Omental fat pad (tissue), 4 donors: ENCODE measurements around the gene STAG1. TPM values are rescaled to one million over a fixed set of nuclear protein-coding genes. Genes with fewer than 3 reads are reported as not detected.
"Not testable (repeated sequence)": the region's sequence is repeated elsewhere in the genome, so short reads cannot be mapped to it uniquely, and the experiment has no call there.

Source experiments
- ATAC-seq: fragments of 150-250 bp; one replicate; pipeline ENCODE4 v1.9.1; 2016; ENCODE audit warnings: mild to moderate bottlenecking, moderate library complexity; ENCODE audit not compliant: low FRiP score
- DNase-seq: peaks from one replicate; pipeline ENCODE4 v3.0.0-alpha.2; 2019; ENCODE audit warnings: low spot score
- CTCF ChIP-seq, 3 donors: fragments of 450-650 bp; IDR thresholded peaks; one replicate each; pipeline ENCODE4 v1.5.1; 2016 to 2017; ENCODE audit warnings: antibody characterized with exemption in 3 of 3, mild to moderate bottlenecking in 3 of 3, moderate library complexity in 2 of 3
- total RNA-seq, 4 donors: library from RNA; depleted of rRNA; stranded (reverse); fragments of >200 nt; gene quantifications; one replicate each; pipeline ENCODE4 v1.1.0, GENCODE V29; 2016

STAG1 gene
- total RNA-seq, 4 donors from 2014 or later, result 37.6 to 57.5 (median 41.6) TPM

- DNase-seq (no peak), ATAC-seq (no peak)
- no peak for TF ChIP-seq CTCF (IDR thresholded peaks at IDR 0.05)
These were observed 135.0 kb downstream of the STAG1 start for GRCh38 chr3:136617198-136617597.

GRCh38 chr3:136612512-136612911, 139.7 kb downstream of the STAG1 start:
- DNase-seq, result no peak
- no peak for TF ChIP-seq CTCF (IDR thresholded peaks at IDR 0.05)
- no peak for ATAC-seq

GRCh38 chr3:136606990-136607389, 145.2 kb downstream of the STAG1 start:
- ATAC-seq (no peak), DNase-seq (no peak)
- no peak for TF ChIP-seq CTCF (IDR thresholded peaks at IDR 0.05)

GRCh38 chr3:136606216-136606615, 146.0 kb downstream of the STAG1 start:
- not testable (repeated sequence) for DNase-seq, ATAC-seq

GRCh38 chr3:136604961-136605360, 147.2 kb downstream of the STAG1 start:
- TF ChIP-seq CTCF (IDR thresholded peaks at IDR 0.05), result no peak
- ATAC-seq, result no peak
- DNase-seq, result no peak

GRCh38 chr3:136602818-136603217, 149.4 kb downstream of the STAG1 start:
- TF ChIP-seq CTCF (IDR thresholded peaks at IDR 0.05), result no peak
- ATAC-seq (no peak), DNase-seq (no peak)

- DNase-seq, result no peak
- no peak for TF ChIP-seq CTCF (IDR thresholded peaks at IDR 0.05)
- no peak for ATAC-seq
These were observed 156.1 kb downstream of the STAG1 start for GRCh38 chr3:136595913-136596697.
